Skeletal muscle satellite cell (primary cell): Measurements from ENCODE around the gene MEG3.
A peak's percentile ranks its signal among the peaks of the same experiment; 100 is the strongest.

Source experiments
- H3K27me3 ChIP-seq: 2 replicates; pipeline ENCODE4 v1.7.0; 2013; ENCODE audit warnings: low read length; ENCODE audit not compliant: control insufficient read depth, insufficient read depth
- H3K36me3 ChIP-seq: 2 replicates; pipeline ENCODE4 v1.7.0; 2013; ENCODE audit warnings: mild to moderate bottlenecking, control low read depth, low read length; ENCODE audit not compliant: insufficient read depth
- H3K4me1 ChIP-seq: 2 replicates; pipeline ENCODE4 v1.7.0; 2013; ENCODE audit warnings: low read length; ENCODE audit not compliant: control insufficient read depth, insufficient read depth
- H3K4me2 ChIP-seq: 2 replicates; pipeline ENCODE4 v1.7.0; 2013; ENCODE audit warnings: mild to moderate bottlenecking, low read length
- H3K4me3 ChIP-seq: 2 replicates; pipeline ENCODE4 v1.7.0; 2013; ENCODE audit warnings: low read length
- H3K9ac ChIP-seq: 2 replicates; pipeline ENCODE4 v1.7.0; 2013; ENCODE audit warnings: mild to moderate bottlenecking, low read depth, low read length, moderate library complexity
- H3K9me3 ChIP-seq: replicated peaks from 2 replicates; pipeline ENCODE4 v1.7.0; 2013; ENCODE audit warnings: mild to moderate bottlenecking, control low read depth, low read length

Gene MEG3

DNA sequence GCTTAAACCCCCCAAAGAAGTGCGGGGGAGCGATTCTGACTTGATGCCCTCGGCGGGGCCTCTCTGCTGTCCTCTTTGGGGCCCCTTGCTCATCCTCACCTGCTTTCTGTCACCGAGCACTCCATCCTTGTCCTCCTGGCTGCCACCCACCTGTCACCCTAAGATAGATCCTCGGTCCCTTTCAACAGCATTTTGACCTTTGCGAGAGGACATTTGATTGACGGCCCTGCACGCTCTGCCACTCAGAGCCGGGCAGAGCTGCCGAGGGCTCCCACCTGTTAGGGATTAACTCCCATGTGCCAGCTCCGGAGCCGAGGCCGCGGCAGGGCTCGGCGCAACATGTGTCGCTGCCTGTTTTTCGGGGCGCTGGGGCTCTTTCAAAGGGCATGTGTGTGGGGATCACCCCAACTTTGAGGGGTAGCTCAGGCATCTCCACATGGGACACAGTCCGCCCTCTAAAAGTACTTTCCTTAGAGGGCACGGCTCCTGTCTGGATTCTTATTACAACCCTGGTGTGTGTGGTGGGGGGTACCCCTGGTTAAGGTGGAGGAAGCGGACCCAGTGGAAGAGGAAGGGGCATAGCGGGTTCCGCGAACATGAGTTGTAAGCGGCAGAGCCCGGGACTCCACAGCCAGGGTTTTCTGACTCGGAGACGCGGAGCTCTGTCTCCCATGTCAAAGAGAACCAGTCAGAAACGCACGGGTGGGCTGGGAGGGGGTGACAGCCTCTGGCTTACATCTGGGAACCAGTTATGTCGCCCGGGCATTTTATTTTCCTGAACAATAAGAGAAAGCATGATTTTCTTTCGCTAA is 811 bp upstream of the MEG3 start:
- H3K4me1 ChIP-seq: peaks cover 4% of the 10 kb centered on the region
- peak overlapping the region; percentile 98 for H3K4me3 ChIP-seq
- H3K4me2 ChIP-seq: peak overlapping the region; percentile 96
- peaks cover 10% of the 10 kb centered on the region for H3K36me3 ChIP-seq
- H3K27me3 ChIP-seq: peaks cover 15% of the 10 kb centered on the region
- no peaks in the 10 kb centered on the region for H3K9me3 ChIP-seq
- peak overlapping the region; percentile 99 for H3K9ac ChIP-seq

DNA sequence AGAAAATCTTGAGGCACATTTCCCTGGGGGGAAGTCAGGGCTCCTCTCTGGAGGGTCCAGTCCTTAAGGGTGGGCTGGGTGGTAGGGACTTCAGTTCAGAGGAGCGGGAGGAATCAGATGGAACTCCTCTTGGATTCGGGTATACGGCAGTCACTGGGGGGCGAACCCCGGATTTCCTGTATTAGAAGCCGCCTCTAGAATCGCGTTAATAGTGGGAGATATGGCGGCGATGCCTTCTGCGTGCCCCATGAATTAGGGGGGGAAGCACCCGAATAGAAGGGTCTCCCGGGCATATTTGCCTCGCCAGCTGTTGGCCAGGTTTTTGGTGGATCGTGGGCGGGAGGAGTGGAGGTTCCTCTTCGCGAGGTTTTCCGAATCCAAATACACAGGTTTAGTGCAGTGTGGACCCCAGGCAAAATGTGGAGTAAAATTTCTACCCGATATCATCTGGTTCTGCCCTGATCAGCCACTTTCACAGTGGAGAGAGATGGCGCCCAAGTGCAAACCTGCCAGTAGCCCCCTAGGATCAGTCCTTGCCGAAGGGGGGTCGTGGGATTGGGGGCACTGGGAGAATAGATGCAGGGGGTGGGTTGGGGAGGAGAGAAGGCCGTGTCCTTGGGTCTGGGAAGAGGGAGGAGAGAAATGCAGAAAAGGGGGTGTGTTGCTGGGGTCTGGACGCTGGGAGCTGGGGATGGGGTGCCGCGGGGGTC is 628 bp downstream of the MEG3 start:
- Histone ChIP-seq H3K27me3 (peaks cover 15% of the 10 kb centered on the region), H3K4me2 (peak overlapping the region; percentile 96), H3K4me3 (peak overlapping the region; percentile 98), H3K36me3 (peaks cover 23% of the 10 kb centered on the region), H3K4me1 (peaks cover 4% of the 10 kb centered on the region), H3K9me3 (no peaks in the 10 kb centered on the region), H3K9ac (peak overlapping the region; percentile 99)

DNA sequence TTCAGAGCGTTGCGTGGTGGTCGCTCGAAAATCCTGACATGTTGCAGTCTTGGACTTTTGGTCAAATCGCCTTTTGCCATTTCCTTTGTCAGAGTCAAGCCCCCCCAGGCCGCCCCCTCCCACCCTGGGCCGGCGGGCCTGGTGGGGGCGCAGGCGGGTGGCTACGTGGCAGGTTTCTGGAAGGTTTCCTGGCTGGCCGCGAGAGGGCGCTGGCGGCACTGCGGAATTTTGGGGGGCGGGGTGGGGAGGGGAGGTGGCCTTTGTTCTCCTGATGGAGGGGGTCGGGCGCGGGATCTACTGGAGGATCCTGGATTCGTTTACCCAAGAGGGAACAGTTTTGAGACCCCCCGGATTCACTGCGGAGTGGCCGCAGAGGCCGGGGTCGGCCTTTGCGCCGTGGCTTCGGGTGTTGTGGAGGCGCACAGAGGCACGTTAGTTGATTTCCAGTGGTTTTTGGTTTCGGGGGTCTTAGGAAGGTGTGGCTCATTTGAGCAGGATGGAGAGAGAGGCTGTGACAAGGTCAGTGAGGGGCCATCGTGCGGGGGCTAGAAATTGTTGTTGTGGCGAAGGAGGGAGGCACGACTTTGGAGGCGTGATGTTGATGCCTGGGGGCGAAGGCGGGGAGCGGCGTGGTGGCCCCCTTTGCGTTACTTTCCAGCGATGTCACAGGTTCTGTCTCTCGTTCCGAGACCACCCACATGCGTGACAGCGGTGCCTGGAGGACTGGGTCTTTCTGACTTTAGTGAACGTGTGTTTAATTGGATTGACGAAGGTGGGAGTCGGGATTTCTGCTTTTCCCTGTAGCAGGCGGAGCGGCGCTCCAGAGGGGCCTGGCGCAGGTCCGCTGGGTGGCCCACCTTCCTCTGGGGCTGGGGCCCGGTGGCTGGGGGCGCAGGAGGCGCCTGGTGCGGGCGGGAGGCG is 1.4 kb downstream of the MEG3 start:
- H3K4me2 ChIP-seq: peak overlapping the region; percentile 96
- no peaks in the 10 kb centered on the region for H3K9me3 ChIP-seq
- peaks cover 30% of the 10 kb centered on the region for H3K36me3 ChIP-seq
- H3K4me1 ChIP-seq: peaks cover 4% of the 10 kb centered on the region
- H3K9ac ChIP-seq: peak overlapping the region; percentile 99
- peak overlapping the region; percentile 98 for H3K4me3 ChIP-seq
- peaks cover 7% of the 10 kb centered on the region for H3K27me3 ChIP-seq

DNA sequence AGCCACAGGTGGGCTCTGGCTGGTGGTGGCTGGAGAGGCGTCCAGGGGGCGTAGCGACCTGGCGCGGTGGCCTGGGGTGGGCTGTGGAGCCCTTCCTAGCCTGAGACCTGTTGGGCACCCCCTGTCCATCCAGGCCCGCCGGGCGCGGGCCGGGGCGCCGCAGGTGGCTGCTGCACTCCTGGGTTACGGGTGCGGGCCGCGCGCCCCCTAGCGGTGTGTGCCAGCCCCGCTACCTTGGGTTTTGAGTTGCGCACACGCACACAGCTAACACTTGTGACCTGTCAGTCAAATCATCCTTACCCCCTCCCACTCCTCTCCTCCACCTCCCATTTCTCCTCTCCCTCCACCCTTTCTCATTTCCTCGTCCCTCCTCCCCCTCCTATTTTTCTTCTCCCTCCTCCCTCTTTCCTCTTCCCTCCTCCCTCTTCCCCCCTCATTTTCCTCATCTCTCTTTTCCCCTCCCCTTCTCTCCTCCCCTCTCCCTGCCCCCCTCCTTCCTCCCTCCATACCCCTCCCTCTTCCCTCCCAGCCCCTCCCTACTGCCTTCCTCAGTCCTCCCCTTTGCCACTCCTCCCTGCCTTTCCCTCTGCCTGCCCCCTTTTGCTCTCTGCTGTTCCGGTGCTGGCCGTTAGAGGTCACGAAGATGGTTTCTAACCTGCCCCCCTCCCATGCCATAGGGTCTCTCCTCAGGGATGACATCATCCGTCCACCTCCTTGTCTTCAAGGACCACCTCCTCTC is 2.3 kb downstream of the MEG3 start:
- Histone ChIP-seq H3K9ac (peak overlapping the region; percentile 99), H3K4me1 (peaks cover 4% of the 10 kb centered on the region), H3K4me2 (peak overlapping the region; percentile 77), H3K9me3 (no peaks in the 10 kb centered on the region), H3K36me3 (peaks cover 37% of the 10 kb centered on the region), H3K4me3 (peak overlapping the region; percentile 98), H3K27me3 (no peaks in the 10 kb centered on the region)

DNA sequence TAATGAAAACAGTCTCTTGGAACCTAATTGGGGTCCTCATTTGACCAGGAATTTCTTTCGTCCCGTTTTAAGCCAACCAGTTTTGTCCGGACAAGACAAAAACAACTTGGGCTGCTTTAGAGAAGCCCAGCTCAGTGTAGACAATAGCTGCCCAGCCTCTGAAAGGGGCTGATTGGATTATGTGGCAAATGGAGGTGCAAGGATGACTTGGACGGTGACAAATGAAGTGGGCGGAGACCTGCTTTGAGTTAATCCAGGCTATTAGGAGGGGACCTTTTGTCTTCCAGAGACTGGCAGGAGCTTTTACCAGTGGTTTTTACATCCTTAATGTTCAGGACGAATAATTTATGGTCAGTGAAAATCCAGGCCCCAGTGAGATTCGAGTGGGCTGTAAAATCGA is 4.8 kb downstream of the MEG3 start:
- Histone ChIP-seq H3K4me3 (no peak overlapping the region), H3K9me3 (no peaks in the 10 kb centered on the region), H3K9ac (no peak overlapping the region), H3K36me3 (peaks cover 50% of the 10 kb centered on the region), H3K27me3 (no peaks in the 10 kb centered on the region), H3K4me1 (no peaks in the 10 kb centered on the region), H3K4me2 (no peak overlapping the region)

DNA sequence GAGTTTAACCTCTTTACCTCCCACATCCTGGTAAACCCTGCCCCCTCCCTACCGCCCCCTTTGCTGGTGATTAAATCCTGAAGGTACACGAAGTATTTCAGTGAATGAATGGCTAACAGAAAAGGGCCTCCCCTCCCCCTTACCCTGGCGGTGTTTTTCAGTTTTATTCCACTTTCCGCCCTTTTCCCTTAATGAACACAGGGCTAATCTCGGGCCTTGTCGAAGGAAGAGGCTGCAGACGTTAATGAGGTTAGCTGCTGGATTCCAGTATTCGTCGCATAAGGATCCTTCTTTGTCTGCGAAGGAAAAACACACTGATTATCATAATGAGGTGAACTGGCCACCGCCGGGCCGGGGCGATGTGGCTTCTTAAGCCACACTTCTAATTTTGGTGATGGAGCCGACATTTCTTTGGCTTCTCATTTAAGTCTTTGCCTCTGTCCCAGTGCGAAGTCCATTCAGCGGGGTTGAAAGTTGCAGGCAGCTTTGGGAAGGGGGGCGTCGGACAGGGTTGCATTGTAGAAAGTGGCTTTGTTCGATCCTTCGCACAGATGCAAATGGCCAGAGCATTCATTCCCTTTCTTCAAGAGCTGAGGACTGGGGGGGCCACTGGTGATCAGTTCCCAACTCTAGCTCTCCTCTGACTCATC is 6.5 kb downstream of the MEG3 start:
- Histone ChIP-seq H3K4me3 (no peak overlapping the region), H3K9me3 (no peaks in the 10 kb centered on the region), H3K36me3 (peaks cover 60% of the 10 kb centered on the region), H3K4me2 (no peak overlapping the region), H3K9ac (no peak overlapping the region), H3K4me1 (no peaks in the 10 kb centered on the region), H3K27me3 (no peaks in the 10 kb centered on the region)

DNA sequence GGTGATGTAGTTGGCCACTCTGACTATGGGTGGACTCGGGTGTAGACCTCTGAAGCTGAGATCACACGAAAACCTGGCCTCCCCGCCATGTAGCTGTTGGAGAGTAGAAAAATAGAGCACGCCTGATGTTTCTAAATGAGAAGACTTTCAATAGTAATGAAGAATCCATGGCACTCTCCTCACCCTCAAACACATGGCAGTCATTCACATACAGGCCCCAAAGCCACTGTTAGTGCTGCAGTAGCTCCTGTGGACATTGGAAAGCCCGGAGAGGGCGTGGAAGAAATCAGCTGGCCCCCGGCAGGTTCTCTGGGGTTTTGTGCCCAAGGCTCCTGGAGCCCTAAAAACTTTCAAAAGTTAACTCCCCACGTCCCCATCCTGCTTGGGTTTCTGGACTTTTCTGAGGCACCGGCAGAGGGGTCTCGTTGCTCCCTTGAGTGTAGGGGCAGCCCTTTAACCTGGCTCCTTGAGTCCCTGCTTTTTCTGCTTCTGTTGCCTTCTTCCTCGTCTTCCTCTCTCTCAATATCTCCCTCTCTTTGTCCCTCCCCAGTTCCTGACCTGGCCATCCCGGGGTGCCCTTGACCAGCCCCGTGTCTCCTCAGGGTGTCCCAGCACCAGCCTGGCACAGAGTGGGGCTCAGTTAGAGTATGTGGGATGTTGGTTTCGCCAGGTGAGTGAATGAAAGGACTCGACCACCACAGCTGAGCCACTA is 8.3 kb downstream of the MEG3 start:
- Histone ChIP-seq H3K4me2 (no peak overlapping the region), H3K4me1 (peaks cover 5% of the 10 kb centered on the region), H3K36me3 (peaks cover 61% of the 10 kb centered on the region), H3K9me3 (no peaks in the 10 kb centered on the region), H3K9ac (no peak overlapping the region), H3K27me3 (no peaks in the 10 kb centered on the region), H3K4me3 (no peak overlapping the region)

DNA sequence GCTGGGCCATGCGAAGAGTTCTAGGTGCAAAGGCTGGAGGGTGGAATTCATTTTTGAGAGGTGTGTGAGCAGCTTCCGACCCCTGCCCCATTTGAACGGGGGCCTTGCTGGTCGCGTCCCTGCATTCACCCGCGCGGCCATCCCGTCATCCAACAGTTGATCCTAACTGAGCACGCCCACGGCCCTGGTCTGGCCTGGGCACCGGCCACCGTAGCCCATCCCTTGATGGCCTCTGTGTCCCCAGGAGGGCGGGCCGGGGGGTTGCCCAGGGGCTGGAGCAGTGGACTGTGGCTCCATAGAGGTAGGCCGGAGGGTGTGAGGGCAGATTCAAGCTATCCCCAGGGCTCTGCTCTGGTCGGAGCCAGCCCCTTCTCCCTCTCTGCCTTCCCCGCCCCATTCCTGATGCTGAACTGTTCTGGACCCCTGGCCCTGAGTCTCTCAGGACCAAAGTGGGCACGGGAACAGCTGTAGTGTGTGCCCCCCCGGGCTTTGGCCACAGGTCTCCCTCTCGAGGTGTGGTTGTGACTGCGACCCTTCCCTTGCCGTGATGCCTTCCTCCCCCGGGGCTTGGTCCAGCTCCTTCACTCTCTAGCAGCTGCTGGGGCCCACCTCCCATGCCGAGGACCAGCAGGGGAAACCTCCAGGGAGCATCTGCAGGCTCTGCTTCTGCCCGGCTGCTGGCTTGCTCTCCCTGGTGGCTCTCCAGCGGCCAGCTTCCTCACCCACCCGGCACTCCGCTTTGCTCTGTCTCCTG is 9.1 kb downstream of the MEG3 start:
- Histone ChIP-seq H3K9ac (no peak overlapping the region), H3K4me3 (no peak overlapping the region), H3K36me3 (peaks cover 60% of the 10 kb centered on the region), H3K4me2 (no peak overlapping the region), H3K4me1 (peaks cover 5% of the 10 kb centered on the region), H3K27me3 (no peaks in the 10 kb centered on the region), H3K9me3 (no peaks in the 10 kb centered on the region)

DNA sequence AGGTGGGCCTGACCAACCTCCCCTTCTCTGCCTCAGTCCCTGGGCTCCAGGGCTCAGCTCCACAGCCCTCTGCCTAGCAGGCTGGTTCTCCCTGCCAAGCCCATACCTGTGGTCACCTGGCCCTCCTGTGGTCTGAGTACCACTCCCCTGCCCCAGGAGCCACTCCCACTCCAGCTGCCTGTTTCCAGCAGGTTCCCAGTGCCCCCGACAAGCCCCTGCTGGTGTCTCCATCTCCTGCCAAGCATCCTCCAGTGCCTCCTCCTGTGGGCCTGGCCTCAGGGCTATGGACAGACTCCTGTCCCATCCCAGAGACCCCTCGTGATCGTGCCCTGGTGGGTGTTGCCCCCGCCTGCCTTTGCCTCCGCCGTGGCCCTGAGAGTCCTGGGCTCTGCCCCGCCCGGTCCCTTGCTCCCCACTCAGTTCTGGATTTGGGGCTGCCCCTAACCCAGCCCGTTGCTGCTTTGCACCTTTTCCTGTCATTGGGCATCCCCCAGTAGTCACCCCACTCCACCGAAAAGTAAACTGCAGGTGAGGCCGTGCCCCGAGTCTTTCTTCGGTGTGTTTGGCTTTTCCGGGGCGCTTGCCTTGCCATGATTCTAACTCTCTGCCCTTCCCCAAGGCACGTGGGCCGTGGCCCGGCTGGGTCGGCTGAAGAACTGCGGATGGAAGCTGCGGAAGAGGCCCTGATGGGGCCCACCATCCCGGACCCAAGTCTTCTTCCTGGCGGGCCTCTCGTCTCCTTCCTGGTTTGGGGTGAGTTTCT is 9.8 kb downstream of the MEG3 start:
- no peak overlapping the region for H3K4me3 ChIP-seq
- no peak overlapping the region for H3K4me2 ChIP-seq
- H3K9ac ChIP-seq: no peak overlapping the region
- H3K4me1 ChIP-seq: peaks cover 5% of the 10 kb centered on the region
- H3K27me3 ChIP-seq: no peaks in the 10 kb centered on the region
- H3K36me3 ChIP-seq: peaks cover 60% of the 10 kb centered on the region
- no peaks in the 10 kb centered on the region for H3K9me3 ChIP-seq
